ENCODE measurements around the gene EBF3. TPM values are rescaled to one million over a fixed set of nuclear protein-coding genes. Genes with fewer than 3 reads are reported as not detected.

EBF3 gene
- total RNA-seq, 1 experiment from 2014 or later, result 0.22 TPM

DNA sequence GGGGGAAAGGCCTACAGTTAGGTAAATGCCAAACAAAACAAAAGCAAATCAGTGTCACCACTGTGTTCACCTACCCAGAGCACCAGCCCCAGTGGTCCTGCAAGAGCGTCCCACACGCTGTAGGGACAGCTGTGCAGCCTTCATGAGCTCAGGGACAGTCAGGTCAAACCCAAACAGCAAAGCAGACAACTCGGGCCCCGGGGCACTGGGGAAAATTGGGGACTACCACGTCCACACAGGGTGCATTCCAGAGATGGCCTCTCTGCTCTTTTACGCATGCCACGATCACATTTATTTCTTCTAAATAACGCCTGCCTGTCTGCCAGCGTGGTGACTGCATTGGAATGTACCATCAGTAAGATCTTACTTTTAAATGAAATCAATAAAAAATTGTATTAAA is 21.7 kb downstream of the EBF3 start:
- Histone ChIP-seq H2BK15ac (ENCODE audit: low read depth, low read length) (no peak overlapping the region), H4K91ac (ENCODE audit: insufficient read length, low read depth, low read length) (no peak overlapping the region), H3K9me3 (ENCODE audit: control insufficient read depth, low read depth, low read length) (no peaks in the 10 kb centered on the region), H3K14ac (ENCODE audit: insufficient read depth, low read length) (no peak overlapping the region; the same call in 1 of the 2 replicates), H4K20me1 (ENCODE audit: control insufficient read depth, insufficient read depth, insufficient read length) (no peaks in the 10 kb centered on the region), H3K23me2 (ENCODE audit: insufficient read length, low read depth, low read length, poor library complexity, severe bottlenecking) (no peaks in the 10 kb centered on the region), H3K56ac (ENCODE audit: insufficient read length, low read depth, low read length) (no peak overlapping the region), H2AK5ac (ENCODE audit: insufficient read length, low read length) (no peak overlapping the region), H2BK12ac (ENCODE audit: insufficient read length, low read depth, low read length) (no peak overlapping the region), H2BK20ac (ENCODE audit: low read depth, low read length, poor library complexity, severe bottlenecking) (no peak overlapping the region), H4K8ac (replicated peaks; ENCODE audit: insufficient read length, low read depth, low read length) (no peak overlapping the region), H3K79me2 (ENCODE audit: insufficient read depth, low read length) (no peaks in the 10 kb centered on the region), H3K18ac (ENCODE audit: insufficient read length, low read depth, low read length) (no peak overlapping the region), H4K5ac (ENCODE audit: insufficient read length, low read depth, low read length) (no peak overlapping the region), H3K23ac (ENCODE audit: insufficient read length, low read depth, low read length) (no peak overlapping the region), H2BK5ac (ENCODE audit: insufficient read length, low read length) (no peak overlapping the region), H3K27ac (ENCODE audit: insufficient read length, low read depth, low read length) (no peak overlapping the region), H2BK120ac (ENCODE audit: low read depth, low read length, poor library complexity, severe bottlenecking) (no peak overlapping the region), H3K27me3 (ENCODE audit: insufficient read depth, low read length) (no peaks in the 10 kb centered on the region), H3K4me2 (ENCODE audit: insufficient read depth, insufficient read length, low read length) (no peak overlapping the region), H3K4me1 (ENCODE audit: insufficient read depth, low read length) (no peaks in the 10 kb centered on the region), H3K4ac (ENCODE audit: low read depth, low read length) (no peak overlapping the region), H3T11ph (ENCODE audit: low read length) (no peak overlapping the region), H2AFZ (ENCODE audit: low read length) (no peak overlapping the region), H3K79me1 (ENCODE audit: insufficient read depth, low read depth, low read length, poor library complexity, severe bottlenecking) (no peaks in the 10 kb centered on the region), H3K9ac (ENCODE audit: extremely low read depth, insufficient read length, low read length) (no peak overlapping the region)
- Mint-ChIP-seq H3K9me3 (no peaks in the 10 kb centered on the region; a peak in 3 of 5 replicates), H3K27me3 (ENCODE audit: low read depth) (peaks cover 12% of the 10 kb centered on the region), H3K27ac (no peak overlapping the region), H3K4me1 (no peaks in the 10 kb centered on the region), H3K4me3 (no peak overlapping the region), H3K36me3 (ENCODE audit: insufficient read depth in 1 of 3, low read depth in 3 of 3) (no peaks in the 10 kb centered on the region)
- TF ChIP-seq, protein P1, sequence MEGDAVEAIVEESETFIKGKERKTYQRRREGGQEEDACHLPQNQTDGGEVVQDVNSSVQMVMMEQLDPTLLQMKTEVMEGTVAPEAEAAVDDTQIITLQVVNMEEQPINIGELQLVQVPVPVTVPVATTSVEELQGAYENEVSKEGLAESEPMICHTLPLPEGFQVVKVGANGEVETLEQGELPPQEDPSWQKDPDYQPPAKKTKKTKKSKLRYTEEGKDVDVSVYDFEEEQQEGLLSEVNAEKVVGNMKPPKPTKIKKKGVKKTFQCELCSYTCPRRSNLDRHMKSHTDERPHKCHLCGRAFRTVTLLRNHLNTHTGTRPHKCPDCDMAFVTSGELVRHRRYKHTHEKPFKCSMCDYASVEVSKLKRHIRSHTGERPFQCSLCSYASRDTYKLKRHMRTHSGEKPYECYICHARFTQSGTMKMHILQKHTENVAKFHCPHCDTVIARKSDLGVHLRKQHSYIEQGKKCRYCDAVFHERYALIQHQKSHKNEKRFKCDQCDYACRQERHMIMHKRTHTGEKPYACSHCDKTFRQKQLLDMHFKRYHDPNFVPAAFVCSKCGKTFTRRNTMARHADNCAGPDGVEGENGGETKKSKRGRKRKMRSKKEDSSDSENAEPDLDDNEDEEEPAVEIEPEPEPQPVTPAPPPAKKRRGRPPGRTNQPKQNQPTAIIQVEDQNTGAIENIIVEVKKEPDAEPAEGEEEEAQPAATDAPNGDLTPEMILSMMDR (conservative IDR thresholded peaks at IDR 0.05), result no peak
- WGBS (ENCODE audit: extremely low coverage, insufficient read length, low lambda C conversion rate), result no CpG with 5 or more reads among the region's 9 CpGs
- no peak for DNase-seq
